HG03457 (cell line): ENCODE measurements around the gene TMEM236.

Experiments used
- ATAC-seq: cut with Tn5 transposase; IDR thresholded peaks from one replicate; pipeline ENCODE4 v1.9.1; 2021; ENCODE audit warnings: moderate number of reproducible peaks; ENCODE audit not compliant: unreplicated experiment

The TMEM236 gene

GRCh38 chr10:17784688-17785087 lies 32.7 kb downstream of the TMEM236 start:
- ATAC-seq = no peak

- ATAC-seq = no peak
These were observed 33.4 kb downstream of the TMEM236 start for GRCh38 chr10:17785276-17785930.

GRCh38 chr10:17787087-17787961 lies 35.3 kb downstream of the TMEM236 start:
- no peak for ATAC-seq

- no peak for ATAC-seq
These were observed 36.6 kb downstream of the TMEM236 start for GRCh38 chr10:17788646-17789045.

GRCh38 chr10:17789396-17789795 lies 37.4 kb downstream of the TMEM236 start:
- ATAC-seq = no peak

GRCh38 chr10:17790651-17791050 lies 38.6 kb downstream of the TMEM236 start:
- ATAC-seq = no peak

- ATAC-seq = no peak
These were observed 41.0 kb downstream of the TMEM236 start for GRCh38 chr10:17792991-17793390.

GRCh38 chr10:17793823-17794644 lies 42.0 kb downstream of the TMEM236 start:
- no peak for ATAC-seq

GRCh38 chr10:17795083-17795482 lies 43.1 kb downstream of the TMEM236 start:
- no peak for ATAC-seq

- ATAC-seq = no peak
These were observed 44.0 kb downstream of the TMEM236 start for GRCh38 chr10:17795813-17796594.

- no peak for ATAC-seq
These were observed 49.5 kb downstream of the TMEM236 start for GRCh38 chr10:17801507-17801906.

GRCh38 chr10:17802350-17802749 lies 50.3 kb downstream of the TMEM236 start:
- ATAC-seq = no peak

GRCh38 chr10:17802976-17803375 lies 51.0 kb downstream of the TMEM236 start:
- no peak for ATAC-seq

GRCh38 chr10:17805330-17805729 lies 53.3 kb downstream of the TMEM236 start:
- ATAC-seq = no peak

- peak; percentile 85 for ATAC-seq
These were observed 54.0 kb downstream of the TMEM236 start for GRCh38 chr10:17805921-17806577.

GRCh38 chr10:17808971-17809841 lies 57.2 kb downstream of the TMEM236 start, which contains the start of gene MRC1:
TSS of gene MRC1 (plus strand) at chr10:17809348. CDS start at chr10:17809466, 118 bp downstream.
- ATAC-seq = no peak

- no peak for ATAC-seq
These were observed 59.3 kb downstream of the TMEM236 start for GRCh38 chr10:17811146-17811865.

GRCh38 chr10:17814973-17815372 lies 63.0 kb downstream of the TMEM236 start:
- no peak for ATAC-seq
